Measurements from ENCODE around the gene PRDM5. TPM values are rescaled to one million over a fixed set of nuclear protein-coding genes. Genes with fewer than 3 reads are reported as not detected.

The PRDM5 gene
- total and polyA plus RNA-seq, 3 donors from 2014 or later, result 8.2 to 21.9 (median 19.1) TPM

GRCh38 chr4:120733054-120733453 lies 189.5 kb downstream of the PRDM5 start:
- Histone ChIP-seq H3K27ac (no peak overlapping the region), H3K4me3 (no peak overlapping the region), H3K4me1 (no peaks in the 10 kb centered on the region), H3K9me3 (no peaks in the 10 kb centered on the region), H3K27me3 (no peaks in the 10 kb centered on the region), H3K36me3 (ENCODE audit: low read depth, missing control alignments) (no peaks in the 10 kb centered on the region)
- intact Hi-C loops (cut with DNase I; ENCODE audit: low total_unique reads), result no loop called here
- DNase-seq, result no peak
- no peak for TF ChIP-seq POLR2A (IDR thresholded peaks at IDR 0.05)
- WGBS, 2 donors, result 73 to 86% methylated on average over 2 of the region's 2 CpGs

- no peak for DNase-seq
- Histone ChIP-seq H3K9me3 (no peaks in the 10 kb centered on the region), H3K36me3 (ENCODE audit: low read depth, missing control alignments) (no peaks in the 10 kb centered on the region), H3K4me3 (no peak overlapping the region), H3K27me3 (no peaks in the 10 kb centered on the region), H3K27ac (no peak overlapping the region), H3K4me1 (no peaks in the 10 kb centered on the region)
- intact Hi-C loops (cut with DNase I; ENCODE audit: low total_unique reads), result no loop called here
- 95 to 96% methylated on average over 3 of the region's 3 CpGs for WGBS, 2 donors
- TF ChIP-seq POLR2A (IDR thresholded peaks at IDR 0.05), result no peak
- TF ChIP-seq CTCF (IDR thresholded peaks at IDR 0.05), result no peak
These were observed 191.0 kb downstream of the PRDM5 start for GRCh38 chr4:120731561-120731960.

GRCh38 chr4:120730777-120731320 lies 191.7 kb downstream of the PRDM5 start:
- DNase-seq, result no peak
- H3K27me3 ChIP-seq, result no peaks in the 10 kb centered on the region
- WGBS, 2 donors, result 81 to 84% methylated on average over 4 of the region's 4 CpGs
- TF ChIP-seq POLR2A (IDR thresholded peaks at IDR 0.05) (no peak), CTCF (IDR thresholded peaks at IDR 0.05) (no peak)
- H3K27ac ChIP-seq, result no peak overlapping the region
- H3K36me3 ChIP-seq (ENCODE audit: low read depth, missing control alignments), result no peaks in the 10 kb centered on the region
- no peaks in the 10 kb centered on the region for H3K4me1 ChIP-seq
- no peaks in the 10 kb centered on the region for H3K9me3 ChIP-seq
- H3K4me3 ChIP-seq, result no peak overlapping the region
- intact Hi-C loops (cut with DNase I; ENCODE audit: low total_unique reads), result no loop called here

- 85 to 91% methylated on average over 4 of the region's 4 CpGs for WGBS, 2 donors
- no peak for DNase-seq
- intact Hi-C loops (cut with DNase I; ENCODE audit: low total_unique reads), result no loop called here
- H3K4me3 ChIP-seq, result no peak overlapping the region
- H3K36me3 ChIP-seq (ENCODE audit: low read depth, missing control alignments), result no peaks in the 10 kb centered on the region
- H3K9me3 ChIP-seq, result no peaks in the 10 kb centered on the region
- TF ChIP-seq POLR2A (IDR thresholded peaks at IDR 0.05) (no peak), CTCF (IDR thresholded peaks at IDR 0.05) (no peak)
- H3K27ac ChIP-seq, result no peak overlapping the region
- H3K27me3 ChIP-seq, result no peaks in the 10 kb centered on the region
- no peaks in the 10 kb centered on the region for H3K4me1 ChIP-seq
These were observed 193.4 kb downstream of the PRDM5 start for GRCh38 chr4:120728892-120729675.

- Histone ChIP-seq H3K4me3 (no peak overlapping the region), H3K27ac (no peak overlapping the region)
These were observed 196.6 kb downstream of the PRDM5 start for GRCh38 chr4:120725639-120726580.

More at GRCh38 chr4:120725639-120726580, 196.6 kb downstream of the PRDM5 start:
- Histone ChIP-seq H3K9me3 (no peaks in the 10 kb centered on the region), H3K36me3 (ENCODE audit: low read depth, missing control alignments) (no peaks in the 10 kb centered on the region), H3K4me1 (no peaks in the 10 kb centered on the region), H3K27me3 (no peaks in the 10 kb centered on the region)
- no peak for TF ChIP-seq POLR2A (IDR thresholded peaks at IDR 0.05)
- no peak for TF ChIP-seq CTCF (IDR thresholded peaks at IDR 0.05)
- no peak for DNase-seq
- WGBS, 2 donors, result 65 to 81% methylated on average over 6 of the region's 6 CpGs
- intact Hi-C loops (cut with DNase I; ENCODE audit: low total_unique reads), result no loop called here

Data from testis (tissue), 3 donors.